Measurements from ENCODE around the gene SHANK2.

Gene SHANK2

DNA sequence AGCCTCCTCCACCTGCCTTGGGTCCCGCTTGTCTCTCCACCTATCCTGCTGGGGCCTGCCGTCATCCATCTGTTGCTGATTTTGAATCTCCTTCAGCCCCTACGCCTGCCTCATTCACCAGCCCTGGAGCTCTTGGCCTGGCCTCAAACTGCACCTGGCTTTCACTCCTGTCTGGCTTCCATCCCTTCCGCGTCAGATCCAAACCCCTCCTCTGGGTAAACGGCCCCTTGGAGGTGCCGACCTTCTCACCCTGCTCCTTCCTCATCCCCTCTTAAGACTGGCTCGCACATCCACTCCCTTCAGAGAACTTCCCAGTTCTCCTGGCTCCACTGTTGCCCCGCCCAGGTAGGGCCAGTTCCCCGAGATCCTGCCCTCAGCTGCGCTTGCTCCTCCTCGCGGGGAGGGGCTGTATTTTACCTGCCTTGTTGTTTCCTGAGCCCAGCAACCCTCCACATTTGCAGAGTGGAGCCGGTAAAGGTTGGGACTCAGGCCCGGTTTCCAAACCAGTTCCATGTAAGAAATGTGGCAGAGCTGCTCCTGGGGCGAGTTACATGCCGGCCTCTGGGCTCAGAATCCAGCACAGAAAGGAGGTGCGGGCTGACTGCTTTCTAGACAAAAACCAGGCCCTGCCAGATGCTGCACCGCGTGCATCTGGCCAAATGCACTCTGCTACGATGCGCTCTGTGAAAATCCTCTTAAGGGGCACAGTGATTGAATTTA lies 13.9 kb upstream of the SHANK2 start:
- H3K36me3 ChIP-seq: no peaks in the 10 kb centered on the region
- no peak overlapping the region for H3K4me3 ChIP-seq (ENCODE audit: low read depth in 1 of 2, low read length in 1 of 2)
- H3K27ac ChIP-seq: no peak overlapping the region
- peaks cover 35% of the 10 kb centered on the region for H3K27me3 ChIP-seq
- TF ChIP-seq, protein P1, sequence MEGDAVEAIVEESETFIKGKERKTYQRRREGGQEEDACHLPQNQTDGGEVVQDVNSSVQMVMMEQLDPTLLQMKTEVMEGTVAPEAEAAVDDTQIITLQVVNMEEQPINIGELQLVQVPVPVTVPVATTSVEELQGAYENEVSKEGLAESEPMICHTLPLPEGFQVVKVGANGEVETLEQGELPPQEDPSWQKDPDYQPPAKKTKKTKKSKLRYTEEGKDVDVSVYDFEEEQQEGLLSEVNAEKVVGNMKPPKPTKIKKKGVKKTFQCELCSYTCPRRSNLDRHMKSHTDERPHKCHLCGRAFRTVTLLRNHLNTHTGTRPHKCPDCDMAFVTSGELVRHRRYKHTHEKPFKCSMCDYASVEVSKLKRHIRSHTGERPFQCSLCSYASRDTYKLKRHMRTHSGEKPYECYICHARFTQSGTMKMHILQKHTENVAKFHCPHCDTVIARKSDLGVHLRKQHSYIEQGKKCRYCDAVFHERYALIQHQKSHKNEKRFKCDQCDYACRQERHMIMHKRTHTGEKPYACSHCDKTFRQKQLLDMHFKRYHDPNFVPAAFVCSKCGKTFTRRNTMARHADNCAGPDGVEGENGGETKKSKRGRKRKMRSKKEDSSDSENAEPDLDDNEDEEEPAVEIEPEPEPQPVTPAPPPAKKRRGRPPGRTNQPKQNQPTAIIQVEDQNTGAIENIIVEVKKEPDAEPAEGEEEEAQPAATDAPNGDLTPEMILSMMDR (IDR thresholded peaks at IDR 0.05): no peak
- H3K9me3 ChIP-seq: no peaks in the 10 kb centered on the region
- no peaks in the 10 kb centered on the region for H3K4me1 ChIP-seq (ENCODE audit: control insufficient read depth in 1 of 2, insufficient read depth in 1 of 2, low read depth in 1 of 2, low read length in 1 of 2)

DNA sequence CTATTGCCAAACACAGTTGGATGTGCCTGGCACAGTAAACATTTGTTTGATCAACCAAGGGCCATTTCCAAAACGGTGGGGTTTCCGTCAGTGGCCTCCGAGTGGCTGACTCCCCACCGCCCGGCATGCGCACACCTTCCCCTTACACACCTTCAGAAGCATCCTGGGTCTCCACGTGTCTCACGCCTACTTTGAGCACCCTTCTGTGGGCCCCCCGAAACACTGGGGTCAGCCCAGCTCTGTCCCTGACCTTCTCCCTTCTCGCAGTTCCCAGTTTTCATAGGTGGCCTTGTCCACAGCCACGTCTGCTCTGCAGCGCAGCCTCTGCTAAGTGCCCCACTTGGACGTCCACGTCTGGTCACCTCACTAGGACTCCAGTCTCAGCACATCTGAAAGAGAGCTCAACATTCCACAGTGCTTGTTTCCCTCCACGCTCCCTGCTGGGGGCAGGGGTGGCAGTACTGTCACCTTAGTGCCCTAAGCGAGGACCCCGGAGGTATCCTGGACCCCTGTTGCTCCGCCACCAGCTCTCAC lies 13.2 kb upstream of the SHANK2 start:
- Histone ChIP-seq H3K36me3 (no peaks in the 10 kb centered on the region), H3K4me1 (ENCODE audit: control insufficient read depth in 1 of 2, insufficient read depth in 1 of 2, low read depth in 1 of 2, low read length in 1 of 2) (no peaks in the 10 kb centered on the region), H3K27me3 (peaks cover 35% of the 10 kb centered on the region), H3K4me3 (ENCODE audit: low read depth in 1 of 2, low read length in 1 of 2) (no peak overlapping the region), H3K27ac (no peak overlapping the region), H3K9me3 (no peaks in the 10 kb centered on the region)
- TF ChIP-seq, protein P1 (IDR thresholded peaks at IDR 0.05): no peak

DNA sequence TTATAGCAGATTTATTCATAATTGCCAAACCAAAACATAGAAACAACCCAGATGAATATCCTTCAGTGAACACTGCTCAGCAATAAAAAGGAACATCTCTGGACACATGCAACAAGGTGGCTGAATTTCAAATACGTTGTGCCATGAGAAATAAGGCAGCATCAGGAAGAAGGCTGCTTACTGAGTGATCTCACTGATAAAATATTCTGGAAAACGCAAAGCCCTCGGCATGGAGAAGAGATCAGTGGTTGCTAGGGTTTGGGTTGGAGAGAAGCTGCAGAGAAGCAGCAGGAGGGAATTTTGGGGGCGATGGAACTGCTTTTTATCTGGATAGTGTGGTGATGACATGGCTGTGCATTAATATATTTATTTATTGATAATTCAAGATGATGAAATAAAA lies 11.0 kb upstream of the SHANK2 start:
- Histone ChIP-seq H3K4me1 (ENCODE audit: control insufficient read depth in 1 of 2, insufficient read depth in 1 of 2, low read depth in 1 of 2, low read length in 1 of 2) (no peaks in the 10 kb centered on the region), H3K27ac (no peak overlapping the region), H3K27me3 (peaks cover 28% of the 10 kb centered on the region), H3K4me3 (ENCODE audit: low read depth in 1 of 2, low read length in 1 of 2) (no peak overlapping the region), H3K9me3 (no peaks in the 10 kb centered on the region), H3K36me3 (no peaks in the 10 kb centered on the region)
- TF ChIP-seq, protein P1 (IDR thresholded peaks at IDR 0.05): no peak

DNA sequence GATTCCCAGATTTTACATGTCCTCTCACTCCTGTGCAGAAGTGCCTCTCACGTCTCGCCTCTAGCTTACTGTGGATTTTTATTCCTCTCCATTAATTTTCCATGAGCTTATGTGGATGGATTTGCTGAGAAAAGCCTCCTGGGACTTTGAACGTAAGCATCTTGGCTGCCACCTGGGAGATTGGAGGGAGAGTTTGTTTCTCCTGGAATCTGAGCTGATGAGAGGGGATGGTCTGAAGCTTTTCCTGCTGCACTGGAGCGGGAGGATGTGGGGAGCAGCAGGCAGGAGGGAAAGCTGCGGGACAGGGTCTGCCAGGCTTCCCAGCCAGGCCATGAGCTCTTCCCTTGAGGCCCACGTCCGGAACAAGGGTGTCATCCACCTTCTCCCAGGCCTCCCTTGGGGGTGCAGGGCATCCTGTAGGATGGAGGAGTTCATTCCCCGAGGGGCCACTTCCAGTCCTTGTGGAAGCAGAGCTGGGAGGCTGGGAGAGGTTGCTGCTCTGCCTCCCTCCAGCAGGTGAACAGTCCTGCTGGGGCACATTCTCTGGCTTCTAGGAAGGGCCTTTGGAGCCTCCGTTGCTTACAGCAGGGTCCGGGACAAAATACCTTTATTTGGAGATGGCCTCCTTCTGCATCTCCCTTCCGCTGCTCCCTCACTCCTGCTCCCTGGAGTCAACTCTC lies 3.6 kb upstream of the SHANK2 start:
- peaks cover 62% of the 10 kb centered on the region for H3K27me3 ChIP-seq
- TF ChIP-seq, protein P1 (IDR thresholded peaks at IDR 0.05): no peak
- H3K36me3 ChIP-seq: no peaks in the 10 kb centered on the region
- no peak overlapping the region for H3K27ac ChIP-seq
- no peaks in the 10 kb centered on the region for H3K9me3 ChIP-seq
- no peaks in the 10 kb centered on the region for H3K4me1 ChIP-seq (ENCODE audit: control insufficient read depth in 1 of 2, insufficient read depth in 1 of 2, low read depth in 1 of 2, low read length in 1 of 2)
- H3K4me3 ChIP-seq (ENCODE audit: low read depth in 1 of 2, low read length in 1 of 2): no peak overlapping the region

DNA sequence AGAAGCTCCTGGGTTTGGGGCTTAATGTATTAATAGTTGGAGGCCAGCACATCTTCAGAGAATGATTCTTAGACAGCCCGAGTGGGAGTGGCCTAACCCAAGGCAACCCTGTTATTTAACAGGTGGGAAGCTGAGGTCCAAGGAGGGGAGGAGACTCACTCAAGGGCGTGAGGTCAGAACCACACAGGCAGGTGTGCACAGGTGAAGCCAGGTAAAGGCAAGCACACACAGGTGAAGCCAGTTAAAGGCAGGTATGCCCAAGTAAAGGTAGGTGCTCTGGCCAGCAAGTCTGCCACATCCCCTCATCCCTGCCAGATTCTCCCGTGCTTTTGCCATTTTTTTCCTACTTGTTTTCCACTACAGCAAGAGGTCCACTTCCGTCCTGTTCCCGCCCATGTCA lies 2.9 kb upstream of the SHANK2 start:
- H3K27ac ChIP-seq: no peak overlapping the region
- H3K4me3 ChIP-seq (ENCODE audit: low read depth in 1 of 2, low read length in 1 of 2): no peak overlapping the region
- TF ChIP-seq, protein P1 (IDR thresholded peaks at IDR 0.05): no peak
- H3K9me3 ChIP-seq: no peaks in the 10 kb centered on the region
- no peaks in the 10 kb centered on the region for H3K36me3 ChIP-seq
- H3K27me3 ChIP-seq: peaks cover 68% of the 10 kb centered on the region
- no peaks in the 10 kb centered on the region for H3K4me1 ChIP-seq (ENCODE audit: control insufficient read depth in 1 of 2, insufficient read depth in 1 of 2, low read depth in 1 of 2, low read length in 1 of 2)

Measured in neutrophil (primary cell).